Measurements from ENCODE around the gene SREK1IP1.

- TF ChIP-seq CTBP1 (IDR thresholded peaks at IDR 0.05; ENCODE audit: borderline replicate concordance) (no peak), NFRKB (IDR thresholded peaks at IDR 0.05) (no peak), SP1 (IDR thresholded peaks at IDR 0.05) (no peak), TARDBP (IDR thresholded peaks at IDR 0.05) (no peak), BHLHE40 (IDR thresholded peaks at IDR 0.05; ENCODE audit: borderline replicate concordance) (no peak), LEF1 (IDR thresholded peaks at IDR 0.05; ENCODE audit: borderline replicate concordance) (no peak), FOXK2 (IDR thresholded peaks at IDR 0.05) (no peak)
Observed at GRCh38 chr5:64806537-64806936, 38.0 kb upstream of the SREK1IP1 start.

Measured in HEK293T (cell line).